Measurements from ENCODE around the gene CALCOCO2. TPM values are rescaled to one million over a fixed set of nuclear protein-coding genes. Genes with fewer than 3 reads are reported as not detected.

Gene CALCOCO2
- total and polyA plus RNA-seq, 10 of the 15 experiments (the other 5 are each of a cell fraction or from before 2014, with no cell fraction given) = 20.2 to 138 (median 53.1) TPM

GRCh38 chr17:48792033-48792798 is 38.6 kb upstream of the CALCOCO2 start:
- TF ChIP-seq DPF2 (IDR thresholded peaks at IDR 0.05) = peak; percentile 8; the same call in 1 of the 2 replicates
- TF ChIP-seq TAF1 (IDR thresholded peaks at IDR 0.05; ENCODE audit: borderline replicate concordance, low read depth, low read length) = no peak
- 0 out of 4 replicates have a peak, but pooled peaks of 1 of the 2 experiments have one; percentile 10 for TF ChIP-seq IKZF2 (IDR thresholded peaks at IDR 0.05)
- ChIA-PET SMC1A (ENCODE audit: uncharacterized antibody, unreplicated experiment) (interaction anchor here (0.6 to 2.1 kb wide), 10 partner anchors 8 to 240 kb away, joined by 3 to 6 read pairs (median 4); no protein-coding TSS in a partner anchor), RAD21 (ENCODE audit: unreplicated experiment) (interaction anchor here (0.9 to 3.2 kb wide), 3 partner anchors 69 to 156 kb away, joined by 3 to 8 read pairs (median 4); partner anchors contain the start of gene PRAC2), CTCF (interaction anchor here (0.7 to 8.2 kb wide), 6 partner anchors 10 to 113 kb away, joined by 3 to 80 read pairs (median 7); partner anchors contain the start of gene PRAC2), POLR2A (no interaction called here)
- Histone ChIP-seq H3K4me1 (ENCODE audit: control insufficient read depth, insufficient read depth, low read length) (peaks cover 11% of the 10 kb centered on the region), H3K79me2 (ENCODE audit: control insufficient read depth, insufficient read depth, low read length) (no peaks in the 10 kb centered on the region), H3K27ac (ENCODE audit: control insufficient read depth, insufficient read depth) (no peak overlapping the region), H2AFZ (ENCODE audit: control insufficient read depth, low read depth, low read length) (no peak overlapping the region), H3K9ac (ENCODE audit: control insufficient read depth, insufficient read depth, low read length) (no peak overlapping the region), H4K20me1 (ENCODE audit: control insufficient read depth, insufficient read depth) (no peaks in the 10 kb centered on the region), H3K9me3 (replicated peaks; ENCODE audit: control insufficient read depth, insufficient read depth, low read length) (no peaks in the 10 kb centered on the region), H3K27me3 (replicated peaks in 1 of 2; ENCODE audit: control insufficient read depth in 2 of 2, insufficient read depth in 2 of 2, low read length in 1 of 2) (no peaks in the 10 kb centered on the region; a peak in 1 of 4 replicates), H3K4me2 (ENCODE audit: control insufficient read depth, insufficient read depth) (0 out of 2 replicates have a peak overlapping the region, but pooled peaks have one; percentile 46), H3K4me3 (no peak overlapping the region), H3K36me3 (ENCODE audit: control insufficient read depth in 2 of 2, insufficient read depth in 2 of 2, low read length in 1 of 2) (no peaks in the 10 kb centered on the region)
- DNase-seq (ENCODE audit: low read depth, low spot score) (no peak), FAIRE-seq (peak; percentile 31), ATAC-seq (no peak; the same call in 2 of the 3 replicates)
- in situ Hi-C loops (cut with MboI) (no loop called here), intact Hi-C loops (cut with micrococcal nuclease; ENCODE audit: unreplicated experiment) (loop anchor here (5.0 kb wide), 1 partner anchor 70 kb away; the partner anchor contains the start of genes PRAC1 and PRAC2)
- BruUV-seq (replicated peaks) = no TSS peak
- WGBS (ENCODE audit: insufficient coverage, insufficient replicate concordance, low lambda C conversion rate, missing lambda C conversion rate) = 31% methylated on average over 3 of the region's 3 CpGs

- ChIA-PET CTCF (interaction anchor here (1.3 to 16.6 kb wide), 4 partner anchors 83 to 237 kb away, joined by 3 to 470 read pairs (median 16); no protein-coding TSS in a partner anchor), SMC1A (ENCODE audit: uncharacterized antibody, unreplicated experiment) (interaction anchor here (0.8 kb wide), 1 partner anchor 17 kb away, joined by 3 read pairs; no protein-coding TSS in a partner anchor), POLR2A (interaction anchor here (0.9 kb wide), 1 partner anchor 10 kb away, joined by 3 read pairs; no protein-coding TSS in a partner anchor), RAD21 (ENCODE audit: unreplicated experiment) (no interaction called here)
- 64% methylated on average over 10 of the region's 10 CpGs for WGBS (ENCODE audit: insufficient coverage, insufficient replicate concordance, low lambda C conversion rate, missing lambda C conversion rate)
- no peaks in the 10 kb centered on the region for H3K9me3 ChIP-seq (replicated peaks; ENCODE audit: control insufficient read depth, insufficient read depth, low read length)
- no TSS peak for BruUV-seq (replicated peaks)
- intact Hi-C loops (cut with micrococcal nuclease; ENCODE audit: unreplicated experiment) (no loop called here), in situ Hi-C loops (cut with MboI) (no loop called here)
- no peaks in the 10 kb centered on the region for H3K79me2 ChIP-seq (ENCODE audit: control insufficient read depth, insufficient read depth, low read length)
- H2AFZ ChIP-seq (ENCODE audit: control insufficient read depth, low read depth, low read length) = no peak overlapping the region
- no peak overlapping the region for H3K9ac ChIP-seq (ENCODE audit: control insufficient read depth, insufficient read depth, low read length)
- ATAC-seq (no peak), DNase-seq (ENCODE audit: low read depth, low spot score) (no peak), FAIRE-seq (no peak)
- H3K4me2 ChIP-seq (ENCODE audit: control insufficient read depth, insufficient read depth) = no peak overlapping the region
- H3K4me3 ChIP-seq = no peak overlapping the region
- no peak overlapping the region for H3K27ac ChIP-seq (ENCODE audit: control insufficient read depth, insufficient read depth)
- no peaks in the 10 kb centered on the region for H4K20me1 ChIP-seq (ENCODE audit: control insufficient read depth, insufficient read depth)
- H3K27me3 ChIP-seq (replicated peaks in 1 of 2; ENCODE audit: control insufficient read depth in 2 of 2, insufficient read depth in 2 of 2, low read length in 1 of 2) = no peaks in the 10 kb centered on the region
- H3K36me3 ChIP-seq (ENCODE audit: control insufficient read depth in 2 of 2, insufficient read depth in 2 of 2, low read length in 1 of 2) = no peaks in the 10 kb centered on the region
- peaks cover 11% of the 10 kb centered on the region for H3K4me1 ChIP-seq (ENCODE audit: control insufficient read depth, insufficient read depth, low read length)
- TF ChIP-seq RCOR1 (conservative IDR thresholded peaks at IDR 0.05; ENCODE audit: low read depth, low read length) (no peak), ZNF217 (IDR thresholded peaks at IDR 0.05) (no peak), GATAD2B (conservative IDR thresholded peaks at IDR 0.05; ENCODE audit: low read depth) (no peak), USF1 (IDR thresholded peaks at IDR 0.05; ENCODE audit: borderline replicate concordance, extremely low read length, insufficient read depth, low read depth, low read length) (no peak), SUZ12 (IDR thresholded peaks at IDR 0.05; ENCODE audit: unreplicated experiment) (no peak), GABPA (IDR thresholded peaks at IDR 0.05; ENCODE audit: low read depth) (no peak), CREB1 (IDR thresholded peaks at IDR 0.05; ENCODE audit: low read depth) (no peak)
Observed at GRCh38 chr17:48795444-48796162, 35.2 kb upstream of the CALCOCO2 start.
